Left hindlimb (tissue), 1 donor: Measurements from ENCODE around the gene TTLL11.
"Not testable (repeated sequence)": the region's sequence is repeated elsewhere in the genome, so short reads cannot be mapped to it uniquely, and the experiment has no call there.

Experiments used
- DNase-seq: peaks from one replicate; pipeline ENCODE4 v3.0.0-alpha.2; 2018

TTLL11 gene

GRCh38 chr9:121998513-121999049, 94.5 kb downstream of the TTLL11 start:
- no peak for DNase-seq

GRCh38 chr9:121997791-121998190, 95.3 kb downstream of the TTLL11 start:
- peak; percentile 55 for DNase-seq

GRCh38 chr9:121996783-121997182, 96.3 kb downstream of the TTLL11 start:
- no peak for DNase-seq

- DNase-seq: no peak
Measured at GRCh38 chr9:121995997-121996396, 97.1 kb downstream of the TTLL11 start.

GRCh38 chr9:121992571-121993212, 100.4 kb downstream of the TTLL11 start:
- DNase-seq: peak; percentile 55

- DNase-seq: no peak
Measured at GRCh38 chr9:121991307-121991661, 101.8 kb downstream of the TTLL11 start.

GRCh38 chr9:121990600-121991306, 102.4 kb downstream of the TTLL11 start:
- no peak for DNase-seq

- no peak for DNase-seq
Measured at GRCh38 chr9:121989010-121989409, 104.1 kb downstream of the TTLL11 start.

GRCh38 chr9:121987314-121987713, 105.8 kb downstream of the TTLL11 start:
- DNase-seq: no peak

GRCh38 chr9:121985792-121986494, 107.2 kb downstream of the TTLL11 start:
- DNase-seq: peak; percentile 88

GRCh38 chr9:121984726-121985402, 108.2 kb downstream of the TTLL11 start:
- peak; percentile 57 for DNase-seq

- DNase-seq: no peak
Measured at GRCh38 chr9:121983736-121984135, 109.4 kb downstream of the TTLL11 start.

- DNase-seq: no peak
Measured at GRCh38 chr9:121981118-121981883, 111.8 kb downstream of the TTLL11 start.

GRCh38 chr9:121980665-121981064, 112.4 kb downstream of the TTLL11 start:
- not testable (repeated sequence) for DNase-seq

GRCh38 chr9:121979736-121980135, 113.4 kb downstream of the TTLL11 start:
- DNase-seq: no peak

- DNase-seq: no peak
Measured at GRCh38 chr9:121976751-121977150, 116.4 kb downstream of the TTLL11 start.

- no peak for DNase-seq
Measured at GRCh38 chr9:121975801-121976277, 117.3 kb downstream of the TTLL11 start.

GRCh38 chr9:121974421-121974820, 118.7 kb downstream of the TTLL11 start:
- no peak for DNase-seq

- DNase-seq: no peak
Measured at GRCh38 chr9:121972501-121972981, 120.6 kb downstream of the TTLL11 start.

GRCh38 chr9:121968056-121968455, 125.1 kb downstream of the TTLL11 start:
- DNase-seq: no peak

- no peak for DNase-seq
Measured at GRCh38 chr9:121966706-121967105, 126.4 kb downstream of the TTLL11 start.

- no peak for DNase-seq
Measured at GRCh38 chr9:121963528-121963995, 129.5 kb downstream of the TTLL11 start.
